Adrenal gland (tissue), 5 donors: ENCODE data around the gene MSH5.

Source experiments
- CTCF ChIP-seq, 6 experiments: fragments of 450-650 bp in 4 of 6; fragments of 200-600 bp in 2 of 6; sonication (generic) in 1 of 6; IDR thresholded peaks; 1 replicate in 5 of 6; 2 replicates in 1 of 6; pipeline versions ENCODE4 v1.5.1 to v1.8.0; 2016 to 2021; ENCODE audit warnings: antibody characterized with exemption in 6 of 6, mild to moderate bottlenecking in 2 of 6, moderate library complexity in 1 of 6
- POLR2A ChIP-seq, 2 donors: fragments of 450-650 bp; IDR thresholded peaks; one replicate each; pipeline ENCODE4 v1.6.1; 2017; ENCODE audit warnings: antibody characterized with exemption in 2 of 2, mild to moderate bottlenecking in 2 of 2, moderate library complexity in 1 of 2
- donor health status: DM: no; HTN: no; CAD: no.

DNA sequence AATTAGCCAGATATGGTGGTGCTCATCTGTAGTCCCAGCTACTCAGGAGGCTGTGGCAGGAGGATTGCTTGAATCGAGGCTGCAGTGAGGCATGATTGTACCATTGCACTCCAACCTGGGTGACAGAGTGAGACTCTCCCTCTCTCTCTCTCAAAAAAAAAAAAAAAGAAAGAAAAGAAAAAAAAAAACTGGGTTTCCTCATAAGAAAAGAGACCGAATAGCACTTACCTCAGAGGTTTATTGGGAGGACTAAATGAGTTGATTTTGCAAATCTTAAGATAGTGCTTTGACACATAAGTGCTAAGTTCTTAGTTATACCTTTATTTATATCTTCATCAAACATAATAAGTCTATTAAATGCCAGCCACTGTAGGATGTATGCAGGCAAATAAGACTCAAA, 31.1 kb downstream of the MSH5 start:
- TF ChIP-seq POLR2A (IDR thresholded peaks at IDR 0.05) (no peak), CTCF (IDR thresholded peaks at IDR 0.05) (no peak)
